ENCODE results near the gene IRS1. TPM values are rescaled to one million over a fixed set of nuclear protein-coding genes. Genes with fewer than 3 reads are reported as not detected.

Gene IRS1, protein sequence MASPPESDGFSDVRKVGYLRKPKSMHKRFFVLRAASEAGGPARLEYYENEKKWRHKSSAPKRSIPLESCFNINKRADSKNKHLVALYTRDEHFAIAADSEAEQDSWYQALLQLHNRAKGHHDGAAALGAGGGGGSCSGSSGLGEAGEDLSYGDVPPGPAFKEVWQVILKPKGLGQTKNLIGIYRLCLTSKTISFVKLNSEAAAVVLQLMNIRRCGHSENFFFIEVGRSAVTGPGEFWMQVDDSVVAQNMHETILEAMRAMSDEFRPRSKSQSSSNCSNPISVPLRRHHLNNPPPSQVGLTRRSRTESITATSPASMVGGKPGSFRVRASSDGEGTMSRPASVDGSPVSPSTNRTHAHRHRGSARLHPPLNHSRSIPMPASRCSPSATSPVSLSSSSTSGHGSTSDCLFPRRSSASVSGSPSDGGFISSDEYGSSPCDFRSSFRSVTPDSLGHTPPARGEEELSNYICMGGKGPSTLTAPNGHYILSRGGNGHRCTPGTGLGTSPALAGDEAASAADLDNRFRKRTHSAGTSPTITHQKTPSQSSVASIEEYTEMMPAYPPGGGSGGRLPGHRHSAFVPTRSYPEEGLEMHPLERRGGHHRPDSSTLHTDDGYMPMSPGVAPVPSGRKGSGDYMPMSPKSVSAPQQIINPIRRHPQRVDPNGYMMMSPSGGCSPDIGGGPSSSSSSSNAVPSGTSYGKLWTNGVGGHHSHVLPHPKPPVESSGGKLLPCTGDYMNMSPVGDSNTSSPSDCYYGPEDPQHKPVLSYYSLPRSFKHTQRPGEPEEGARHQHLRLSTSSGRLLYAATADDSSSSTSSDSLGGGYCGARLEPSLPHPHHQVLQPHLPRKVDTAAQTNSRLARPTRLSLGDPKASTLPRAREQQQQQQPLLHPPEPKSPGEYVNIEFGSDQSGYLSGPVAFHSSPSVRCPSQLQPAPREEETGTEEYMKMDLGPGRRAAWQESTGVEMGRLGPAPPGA (N-terminal part only)
- total RNA-seq: 10 to 100 TPM in 3 of 4 donors, 1 to 10 TPM in 1; 6.2 to 20.9 (median 12.8) TPM

DNA sequence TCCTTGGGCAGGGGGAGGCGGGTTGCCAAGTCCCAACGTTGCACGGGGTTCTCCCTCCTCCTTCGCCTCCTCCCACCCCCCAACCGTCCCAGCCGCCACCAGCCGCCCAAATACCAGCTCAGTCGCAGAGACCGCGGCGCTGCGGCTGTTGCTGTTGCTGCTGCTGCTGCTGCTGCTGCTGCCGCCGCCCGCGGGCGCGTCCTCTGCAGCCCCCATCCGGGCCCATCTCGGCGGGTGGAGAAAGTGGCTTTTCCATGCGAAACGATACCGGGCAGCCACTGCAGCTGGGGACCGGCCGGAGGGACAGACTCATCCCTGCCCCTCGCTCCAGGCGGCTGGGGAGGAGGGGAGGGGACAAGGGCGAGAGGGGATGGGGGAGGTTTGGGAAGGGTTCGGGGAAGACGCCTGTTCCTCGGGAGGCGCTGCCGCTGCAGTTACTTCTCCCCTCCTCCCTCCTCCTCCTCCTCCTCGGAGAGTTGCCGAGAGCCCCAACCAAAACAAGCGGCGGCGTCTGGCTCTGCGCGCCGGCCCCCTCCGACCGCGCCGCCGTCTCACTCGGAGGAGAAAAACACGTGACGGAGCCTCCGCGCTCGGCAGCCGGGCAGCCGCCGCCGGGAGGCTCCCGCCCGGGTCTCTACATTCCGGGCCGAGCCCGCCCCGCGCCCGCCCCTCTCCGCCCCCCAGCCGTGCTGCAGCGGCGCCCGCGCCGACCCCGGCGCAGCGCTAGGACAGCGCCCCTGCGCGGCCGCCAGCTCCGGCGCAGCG lies at the start of gene IRS1:
Gene IRS1 (minus strand): TSS at position 610 of the 765 bp plus-strand sequence. CDS start 1,082 bp downstream, outside the sequence.
- Histone ChIP-seq H3K27me3 (no peaks in the 10 kb centered on the region), H3K36me3 (no peaks in the 10 kb centered on the region), H3K4me1 (peaks cover 0 to 36% (median 25%) of the 10 kb centered on the region in 4 donors), H3K9me3 (no peaks in the 10 kb centered on the region), H3K4me3 (peak within 1 kb of the TSS; percentile 46 to 91 (median 72)), H3K27ac (peak within 1 kb of the TSS; percentile 93 to 96 (median 94))
- in situ Hi-C loops (cut with MboI; ENCODE audit: low pct_ligation_motif_present in 1 of 4, low pct_unique_long_range_greater_than_20kb in 1 of 4, low sequenced_read_pairs in 3 of 4) (loop anchor here in 1 of 4 donors (25.0 kb wide), 1 partner anchor 137 kb away; no protein-coding TSS in a partner anchor), intact Hi-C loops (cut with DNase I; ENCODE audit: low total_unique reads) (loop anchor here (5.0 to 10.0 kb wide), 2 partner anchors 167 to 585 kb away; no protein-coding TSS in a partner anchor)
- WGBS, 2 donors (ENCODE audit: low coverage in 1 of 2): 0% methylated on average over 46 of the region's 82 CpGs; no CpG with 5 or more reads in 1 of the 2 donors
- TF ChIP-seq POLR2A (IDR thresholded peaks at IDR 0.05) (peak; percentile 20), EP300 (IDR thresholded peaks at IDR 0.05; ENCODE audit: low read depth) (no peak), POLR2AphosphoS5 (IDR thresholded peaks at IDR 0.05) (peak; percentile 16 to 51 (median 43))
- TF ChIP-seq, protein P1, sequence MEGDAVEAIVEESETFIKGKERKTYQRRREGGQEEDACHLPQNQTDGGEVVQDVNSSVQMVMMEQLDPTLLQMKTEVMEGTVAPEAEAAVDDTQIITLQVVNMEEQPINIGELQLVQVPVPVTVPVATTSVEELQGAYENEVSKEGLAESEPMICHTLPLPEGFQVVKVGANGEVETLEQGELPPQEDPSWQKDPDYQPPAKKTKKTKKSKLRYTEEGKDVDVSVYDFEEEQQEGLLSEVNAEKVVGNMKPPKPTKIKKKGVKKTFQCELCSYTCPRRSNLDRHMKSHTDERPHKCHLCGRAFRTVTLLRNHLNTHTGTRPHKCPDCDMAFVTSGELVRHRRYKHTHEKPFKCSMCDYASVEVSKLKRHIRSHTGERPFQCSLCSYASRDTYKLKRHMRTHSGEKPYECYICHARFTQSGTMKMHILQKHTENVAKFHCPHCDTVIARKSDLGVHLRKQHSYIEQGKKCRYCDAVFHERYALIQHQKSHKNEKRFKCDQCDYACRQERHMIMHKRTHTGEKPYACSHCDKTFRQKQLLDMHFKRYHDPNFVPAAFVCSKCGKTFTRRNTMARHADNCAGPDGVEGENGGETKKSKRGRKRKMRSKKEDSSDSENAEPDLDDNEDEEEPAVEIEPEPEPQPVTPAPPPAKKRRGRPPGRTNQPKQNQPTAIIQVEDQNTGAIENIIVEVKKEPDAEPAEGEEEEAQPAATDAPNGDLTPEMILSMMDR (IDR thresholded peaks at IDR 0.05): peak in 1 of 5 experiments; percentile 38
- peak; percentile 73 for DNase-seq

DNA sequence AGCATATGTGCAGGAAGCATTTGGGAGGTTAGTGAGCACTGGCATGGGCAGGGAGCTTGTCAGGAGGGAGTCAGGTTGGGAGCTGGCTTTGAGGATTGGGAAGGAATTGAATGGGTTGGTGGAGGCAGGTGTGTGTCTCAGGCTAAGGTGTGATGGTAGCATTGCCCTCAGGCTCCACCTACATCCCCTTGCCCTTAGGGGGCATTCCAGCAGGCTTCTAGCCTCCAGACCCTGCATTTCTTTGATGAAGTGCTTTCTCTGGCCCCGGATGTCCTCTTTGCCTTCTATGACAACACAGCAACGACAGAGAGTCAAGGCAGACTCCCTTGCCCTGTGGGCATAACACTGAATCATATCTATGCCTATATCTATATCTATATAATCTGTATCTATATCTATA lies 49.7 kb upstream of the IRS1 start:
- Histone ChIP-seq H3K27ac (no peak overlapping the region), H3K9me3 (no peaks in the 10 kb centered on the region), H3K4me3 (no peak overlapping the region), H3K36me3 (no peaks in the 10 kb centered on the region), H3K27me3 (no peaks in the 10 kb centered on the region), H3K4me1 (peaks cover 0 to 3% (median 1%) of the 10 kb centered on the region in 4 donors)
- WGBS, 2 donors (ENCODE audit: low coverage in 1 of 2): 83 to 92% methylated on average over 2 of the region's 2 CpGs
- in situ Hi-C loops (cut with MboI; ENCODE audit: low pct_ligation_motif_present in 1 of 4, low pct_unique_long_range_greater_than_20kb in 1 of 4, low sequenced_read_pairs in 3 of 4) (no loop called here), intact Hi-C loops (cut with DNase I; ENCODE audit: low total_unique reads) (no loop called here)
- DNase-seq: no peak
- TF ChIP-seq, protein P1 (IDR thresholded peaks at IDR 0.05): no peak
- TF ChIP-seq POLR2A (IDR thresholded peaks at IDR 0.05): no peak
- no peak for TF ChIP-seq POLR2AphosphoS5 (IDR thresholded peaks at IDR 0.05)
- no peak for TF ChIP-seq EP300 (IDR thresholded peaks at IDR 0.05; ENCODE audit: low read depth)

DNA sequence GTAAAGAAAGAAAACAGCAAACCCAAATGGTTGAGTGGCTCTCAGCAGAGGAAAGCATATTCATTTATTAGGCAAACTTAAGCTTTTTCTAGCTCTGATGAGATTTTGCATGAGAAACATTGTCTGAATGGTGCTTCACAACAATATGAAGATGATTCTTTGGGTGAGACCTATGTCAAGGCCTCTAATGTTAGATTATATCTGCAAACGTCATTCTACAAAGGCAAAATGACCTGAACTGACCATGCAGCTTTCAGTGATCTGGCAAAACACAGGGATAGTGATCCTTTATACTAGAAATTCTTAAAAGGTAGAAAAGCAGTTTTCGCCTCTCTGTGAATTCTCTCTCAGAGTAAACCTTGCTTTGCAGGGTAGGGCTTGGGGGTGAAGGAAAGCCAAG lies 47.9 kb upstream of the IRS1 start:
- Histone ChIP-seq H3K27ac (no peak overlapping the region), H3K27me3 (no peaks in the 10 kb centered on the region), H3K4me3 (no peak overlapping the region), H3K9me3 (no peaks in the 10 kb centered on the region), H3K4me1 (peaks cover 0 to 3% (median 1%) of the 10 kb centered on the region in 4 donors), H3K36me3 (no peaks in the 10 kb centered on the region)
- no peak for TF ChIP-seq POLR2A (IDR thresholded peaks at IDR 0.05)
- intact Hi-C loops (cut with DNase I; ENCODE audit: low total_unique reads): no loop called here
- 89 to 95% methylated on average over 2 of the region's 2 CpGs for WGBS, 2 donors (ENCODE audit: low coverage in 1 of 2)
- in situ Hi-C loops (cut with MboI; ENCODE audit: low pct_ligation_motif_present in 1 of 4, low pct_unique_long_range_greater_than_20kb in 1 of 4, low sequenced_read_pairs in 3 of 4): no loop called here
- DNase-seq: no peak

DNA sequence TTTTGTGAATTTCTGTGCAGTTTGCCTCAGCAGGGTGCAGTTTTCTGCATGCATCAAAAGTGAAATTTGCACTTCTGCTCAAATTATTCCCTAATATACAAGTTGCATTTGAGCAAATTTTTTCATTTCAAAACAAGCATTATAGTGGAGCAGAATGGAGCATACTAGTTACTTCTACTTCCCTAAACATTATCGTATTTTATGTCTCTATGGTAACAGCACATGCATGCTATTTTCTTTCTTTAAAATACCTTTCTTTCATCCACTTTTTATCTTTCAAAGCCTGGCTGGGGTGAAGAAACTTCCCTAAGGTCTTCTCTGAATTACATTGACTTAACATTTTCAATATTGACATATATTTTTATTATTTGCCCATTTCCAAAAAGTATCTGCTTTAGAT lies 47.5 kb upstream of the IRS1 start:
- DNase-seq: no peak
- intact Hi-C loops (cut with DNase I; ENCODE audit: low total_unique reads) (no loop called here), in situ Hi-C loops (cut with MboI; ENCODE audit: low pct_ligation_motif_present in 1 of 4, low pct_unique_long_range_greater_than_20kb in 1 of 4, low sequenced_read_pairs in 3 of 4) (no loop called here)
- no peaks in the 10 kb centered on the region for H3K9me3 ChIP-seq
- peaks cover 0 to 3% (median 1%) of the 10 kb centered on the region in 4 donors for H3K4me1 ChIP-seq
- 73 to 88% methylated on average over 1 of the region's 1 CpG for WGBS, 2 donors (ENCODE audit: low coverage in 1 of 2)
- TF ChIP-seq, protein P1 (IDR thresholded peaks at IDR 0.05): no peak
- TF ChIP-seq EP300 (IDR thresholded peaks at IDR 0.05; ENCODE audit: low read depth) (no peak), POLR2AphosphoS5 (IDR thresholded peaks at IDR 0.05) (no peak), POLR2A (IDR thresholded peaks at IDR 0.05) (no peak)
- H3K36me3 ChIP-seq: no peaks in the 10 kb centered on the region
- no peaks in the 10 kb centered on the region for H3K27me3 ChIP-seq
- no peak overlapping the region for H3K27ac ChIP-seq
- H3K4me3 ChIP-seq: no peak overlapping the region
